Stomach (tissue), 9 donors: Measurements from ENCODE around the gene ARL15. TPM values are rescaled to one million over a fixed set of nuclear protein-coding genes. Genes with fewer than 3 reads are reported as not detected.

Experiments
- DNase-seq, 2 donors: peaks; one replicate each; pipeline versions ENCODE4 v3.0.0 to v3.0.0-alpha.2; 2013 to 2019
- H3K27ac ChIP-seq, 5 donors: fragments of 200-600 bp in 4 of 5; sonication (generic) in 4 of 5; one replicate each; pipeline ENCODE4 v1.5.1; 2013 to 2019; ENCODE audit warnings: mild to moderate bottlenecking in 1 of 5, moderate library complexity in 1 of 5
- H3K27me3 ChIP-seq, 3 donors: fragments of 200-600 bp; sonication (generic); one replicate each; pipeline ENCODE4 v1.5.1; 2017 to 2019; ENCODE audit warnings: mixed run types in 1 of 3
- H3K36me3 ChIP-seq, 4 donors: fragments of 200-600 bp; sonication (generic); 1 replicate in 3 of 4; 2 replicates in 1 of 4; pipeline ENCODE4 v1.5.1; 2016 to 2019
- H3K4me1 ChIP-seq, 4 donors: fragments of 200-600 bp; sonication (generic); one replicate each; pipeline ENCODE4 v1.5.1; 2016 to 2019
- H3K4me3 ChIP-seq, 4 donors: fragments of 200-600 bp; sonication (generic) in 3 of 4; one replicate each; pipeline ENCODE4 v1.5.1; 2016 to 2019; ENCODE audit warnings: mild to moderate bottlenecking in 1 of 4
- H3K9me3 ChIP-seq, 4 donors: fragments of 200-600 bp; sonication (generic); one replicate each; pipeline ENCODE4 v1.5.1; 2016 to 2019
- EP300 ChIP-seq: sonication (generic); formaldehyde crosslinking; IDR thresholded peaks from one replicate; pipeline ENCODE4 v1.6.1; 2017; ENCODE audit warnings: antibody characterized with exemption
- POLR2A ChIP-seq, 4 donors: fragments of 450-650 bp; IDR thresholded peaks; one replicate each; pipeline ENCODE4 v1.6.1; 2016; ENCODE audit warnings: antibody characterized with exemption in 4 of 4, control low read depth in 2 of 4, mild to moderate bottlenecking in 1 of 4, moderate library complexity in 1 of 4
- POLR2AphosphoS5 ChIP-seq, 3 donors: sonication (generic); formaldehyde crosslinking; IDR thresholded peaks; one replicate each; pipeline ENCODE4 v1.6.1; 2016; ENCODE audit warnings: antibody characterized with exemption in 3 of 3
- WGBS, 5 donors: extraction: QIAGEN DNeasy Blood & Tissue Kit in 3 of 5; methylation state at CpG; one replicate each; pipeline versions ENCODE4 v1.1.5 to v1.1.7; 2013 to 2018; 5-methylcytosine and 5-hydroxymethylcytosine counted together
- intact Hi-C: fragments of 100-400 bp; cut with DNase I; formaldehyde crosslinking; loops from one replicate; pipeline ENCODE4 v1.15.1; 2023; ENCODE audit warnings: low total_unique reads
- polyA plus RNA-seq, 3 donors: library from polyadenylated mRNA; stranded (reverse); fragments of 200-250 nt; gene quantifications; one replicate each; pipeline ENCODE4 v1.2.3, GENCODE V29; 2013
- total RNA-seq, 5 donors: library from RNA; depleted of rRNA; stranded (reverse); fragments of >200 nt; gene quantifications; one replicate each; pipeline versions ENCODE4 v1.1.0 to v1.2.3, GENCODE V29; 2014 to 2016
- TF ChIP-seq, protein P1 (sequence below), 7 experiments: fragments of 450-650 bp in 4 of 7; fragments of 200-600 bp in 3 of 7; sonication (generic) in 3 of 7; IDR thresholded peaks; one replicate each; pipeline ENCODE4 v1.5.1; 2016 to 2019; ENCODE audit warnings: antibody characterized with exemption in 7 of 7, control low read depth in 2 of 7, mild to moderate bottlenecking in 1 of 7
- donor health status: healthy with polysubstance abuse.
- donor health status: Bipolar disorder and iron deficiency.
- donor health status: healthy.

ARL15 gene
- total and polyA plus RNA-seq, 8 donors: 1.7 to 72.7 (median 12.6) TPM

DNA sequence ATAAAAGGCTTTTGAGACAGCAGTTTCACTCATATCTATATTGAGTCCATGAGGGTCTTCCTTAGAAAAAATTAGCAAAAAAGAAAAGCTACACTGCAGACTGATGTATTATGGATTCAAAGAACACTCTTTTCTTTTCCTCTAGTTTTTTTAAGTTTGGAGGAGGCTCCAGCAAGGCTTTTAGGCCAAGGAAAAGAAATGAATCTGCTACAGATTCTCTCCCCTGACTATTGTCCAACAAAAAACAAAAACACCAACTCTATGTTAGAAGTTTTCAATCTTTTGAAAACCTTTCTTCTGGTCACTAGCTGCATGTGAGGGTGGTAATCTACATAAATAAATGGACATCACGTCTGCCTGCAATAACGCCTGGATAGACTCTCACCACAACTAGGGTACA is 310.4 kb downstream of the ARL15 start:
- no peak for DNase-seq
- intact Hi-C loops: no loop called here
- Histone ChIP-seq H3K9me3 (no peaks in the 10 kb centered on the region), H3K27ac (no peak overlapping the region), H3K27me3 (no peaks in the 10 kb centered on the region), H3K4me1 (no peaks in the 10 kb centered on the region), H3K36me3 (no peaks in the 10 kb centered on the region), H3K4me3 (no peak overlapping the region)
- TF ChIP-seq, protein P1, sequence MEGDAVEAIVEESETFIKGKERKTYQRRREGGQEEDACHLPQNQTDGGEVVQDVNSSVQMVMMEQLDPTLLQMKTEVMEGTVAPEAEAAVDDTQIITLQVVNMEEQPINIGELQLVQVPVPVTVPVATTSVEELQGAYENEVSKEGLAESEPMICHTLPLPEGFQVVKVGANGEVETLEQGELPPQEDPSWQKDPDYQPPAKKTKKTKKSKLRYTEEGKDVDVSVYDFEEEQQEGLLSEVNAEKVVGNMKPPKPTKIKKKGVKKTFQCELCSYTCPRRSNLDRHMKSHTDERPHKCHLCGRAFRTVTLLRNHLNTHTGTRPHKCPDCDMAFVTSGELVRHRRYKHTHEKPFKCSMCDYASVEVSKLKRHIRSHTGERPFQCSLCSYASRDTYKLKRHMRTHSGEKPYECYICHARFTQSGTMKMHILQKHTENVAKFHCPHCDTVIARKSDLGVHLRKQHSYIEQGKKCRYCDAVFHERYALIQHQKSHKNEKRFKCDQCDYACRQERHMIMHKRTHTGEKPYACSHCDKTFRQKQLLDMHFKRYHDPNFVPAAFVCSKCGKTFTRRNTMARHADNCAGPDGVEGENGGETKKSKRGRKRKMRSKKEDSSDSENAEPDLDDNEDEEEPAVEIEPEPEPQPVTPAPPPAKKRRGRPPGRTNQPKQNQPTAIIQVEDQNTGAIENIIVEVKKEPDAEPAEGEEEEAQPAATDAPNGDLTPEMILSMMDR (IDR thresholded peaks at IDR 0.05): no peak
- TF ChIP-seq POLR2AphosphoS5 (IDR thresholded peaks at IDR 0.05) (no peak), POLR2A (IDR thresholded peaks at IDR 0.05) (no peak), EP300 (no peak)
- WGBS, 5 donors: 80 to 98% (median 94%) methylated on average over 2 of the region's 2 CpGs

DNA sequence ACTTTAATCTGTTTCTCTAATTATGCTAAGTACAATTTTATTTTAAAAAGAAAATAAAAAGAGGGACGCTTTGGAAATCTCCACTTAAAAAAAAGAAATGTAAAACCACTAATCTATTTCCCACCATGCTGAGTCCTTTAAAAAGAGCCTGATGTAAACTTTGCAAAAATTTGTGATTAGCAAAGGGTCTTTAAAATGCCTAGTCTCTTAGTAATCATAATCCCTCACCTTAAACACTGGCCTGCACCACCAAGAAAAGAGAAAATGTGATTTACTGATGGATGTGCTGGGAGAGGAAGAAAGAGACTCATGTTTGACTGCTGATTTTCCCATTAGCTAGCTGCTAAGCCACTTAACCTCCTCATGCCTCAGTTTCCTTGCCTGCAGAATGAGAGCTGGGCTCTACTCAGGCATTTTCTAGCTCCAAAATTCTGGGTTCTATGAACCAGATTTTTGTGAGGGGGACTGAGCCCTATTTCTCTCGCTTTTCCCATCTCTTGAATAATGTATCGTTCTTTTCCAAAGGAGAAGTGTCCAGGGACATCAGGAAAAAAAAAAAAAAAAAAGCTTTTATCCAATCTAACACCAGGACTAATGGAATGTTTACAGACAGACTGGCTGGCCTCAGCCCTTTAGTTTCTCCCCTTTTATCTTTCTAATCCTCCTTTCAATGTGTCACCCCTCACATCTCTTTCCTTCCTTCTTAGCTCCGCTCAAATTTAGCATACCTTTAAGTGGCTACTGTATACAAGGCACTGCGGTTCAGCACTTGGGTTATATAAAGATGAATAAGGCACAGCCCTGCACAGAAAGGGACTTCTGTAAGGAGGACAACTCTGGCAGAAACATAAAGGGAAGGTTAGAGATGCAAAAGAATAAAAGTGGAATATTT is 312.4 kb downstream of the ARL15 start:
- no peaks in the 10 kb centered on the region for H3K4me1 ChIP-seq
- no peaks in the 10 kb centered on the region for H3K36me3 ChIP-seq
- 82 to 94% (median 84%) methylated on average over 5 of the region's 5 CpGs for WGBS, 5 donors
- TF ChIP-seq EP300: no peak
- TF ChIP-seq, protein P1 (IDR thresholded peaks at IDR 0.05): no peak
- no peak for TF ChIP-seq POLR2A (IDR thresholded peaks at IDR 0.05)
- no peak for TF ChIP-seq POLR2AphosphoS5 (IDR thresholded peaks at IDR 0.05)
- DNase-seq: no peak
- no peaks in the 10 kb centered on the region for H3K27me3 ChIP-seq
- no peaks in the 10 kb centered on the region for H3K9me3 ChIP-seq
- H3K4me3 ChIP-seq: no peak overlapping the region
- intact Hi-C loops: no loop called here
- H3K27ac ChIP-seq: no peak overlapping the region

DNA sequence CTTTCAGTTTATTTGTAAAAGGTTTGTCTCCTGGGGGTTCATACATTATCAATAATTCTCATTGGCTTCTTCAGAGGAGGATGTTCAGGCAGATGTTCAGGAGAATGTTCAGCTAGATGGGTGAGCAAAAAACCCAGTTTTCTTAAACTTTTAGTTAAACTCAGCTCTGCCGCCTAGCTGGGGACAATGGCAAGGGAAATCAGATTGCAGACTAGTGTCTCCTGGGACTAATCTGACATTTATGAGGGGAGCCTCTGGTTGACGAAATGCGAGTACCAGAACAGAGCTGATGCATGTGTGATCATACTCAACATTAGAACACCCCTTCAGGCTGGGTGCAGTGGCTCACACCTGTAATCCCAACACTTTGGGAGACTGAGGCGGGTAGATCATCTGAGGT is 314.4 kb downstream of the ARL15 start:
- TF ChIP-seq, protein P1 (IDR thresholded peaks at IDR 0.05): no peak
- TF ChIP-seq POLR2A (IDR thresholded peaks at IDR 0.05) (no peak), POLR2AphosphoS5 (IDR thresholded peaks at IDR 0.05) (no peak), EP300 (no peak)
- intact Hi-C loops: no loop called here
- WGBS, 5 donors: 89 to 97% (median 91%) methylated on average over 4 of the region's 4 CpGs
- no peak for DNase-seq
- H3K4me3 ChIP-seq: no peak overlapping the region
- H3K9me3 ChIP-seq: no peaks in the 10 kb centered on the region
- H3K27me3 ChIP-seq: no peaks in the 10 kb centered on the region
- no peaks in the 10 kb centered on the region for H3K4me1 ChIP-seq
- H3K36me3 ChIP-seq: no peaks in the 10 kb centered on the region
- no peak overlapping the region for H3K27ac ChIP-seq

DNA sequence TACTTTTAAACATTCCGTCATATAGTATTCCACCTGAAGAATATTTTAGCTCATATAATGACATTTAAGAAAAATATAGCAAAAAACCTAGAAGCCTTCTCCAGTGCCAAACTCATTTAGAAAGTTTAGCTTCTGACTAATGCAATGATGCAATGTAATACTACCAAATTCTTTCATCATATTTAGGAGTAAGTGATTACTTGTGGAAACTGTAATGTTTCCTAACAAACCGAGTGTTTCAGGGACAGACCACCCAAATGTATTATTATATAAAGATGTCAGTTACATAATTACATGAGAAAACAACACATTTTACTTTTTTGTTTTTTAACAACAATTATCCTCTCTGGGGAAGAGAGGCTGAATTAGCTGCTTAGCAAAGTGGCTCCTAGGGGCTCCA is 316.2 kb downstream of the ARL15 start:
- Histone ChIP-seq H3K36me3 (no peaks in the 10 kb centered on the region), H3K4me3 (no peak overlapping the region), H3K9me3 (no peaks in the 10 kb centered on the region), H3K27me3 (no peaks in the 10 kb centered on the region), H3K4me1 (no peaks in the 10 kb centered on the region), H3K27ac (no peak overlapping the region)
- TF ChIP-seq, protein P1 (IDR thresholded peaks at IDR 0.05): no peak
- TF ChIP-seq POLR2A (IDR thresholded peaks at IDR 0.05): no peak
- no peak for TF ChIP-seq POLR2AphosphoS5 (IDR thresholded peaks at IDR 0.05)
- no peak for TF ChIP-seq EP300
- WGBS, 5 donors: 77 to 90% (median 86%) methylated on average over 2 of the region's 2 CpGs
- intact Hi-C loops: no loop called here
- DNase-seq: no peak
